ENCODE measurements around the gene SH3RF3. TPM values are rescaled to one million over a fixed set of nuclear protein-coding genes. Genes with fewer than 3 reads are reported as not detected.

Gene SH3RF3
- total RNA-seq, 1 donor from 2014 or later, result 59.5 TPM

DNA sequence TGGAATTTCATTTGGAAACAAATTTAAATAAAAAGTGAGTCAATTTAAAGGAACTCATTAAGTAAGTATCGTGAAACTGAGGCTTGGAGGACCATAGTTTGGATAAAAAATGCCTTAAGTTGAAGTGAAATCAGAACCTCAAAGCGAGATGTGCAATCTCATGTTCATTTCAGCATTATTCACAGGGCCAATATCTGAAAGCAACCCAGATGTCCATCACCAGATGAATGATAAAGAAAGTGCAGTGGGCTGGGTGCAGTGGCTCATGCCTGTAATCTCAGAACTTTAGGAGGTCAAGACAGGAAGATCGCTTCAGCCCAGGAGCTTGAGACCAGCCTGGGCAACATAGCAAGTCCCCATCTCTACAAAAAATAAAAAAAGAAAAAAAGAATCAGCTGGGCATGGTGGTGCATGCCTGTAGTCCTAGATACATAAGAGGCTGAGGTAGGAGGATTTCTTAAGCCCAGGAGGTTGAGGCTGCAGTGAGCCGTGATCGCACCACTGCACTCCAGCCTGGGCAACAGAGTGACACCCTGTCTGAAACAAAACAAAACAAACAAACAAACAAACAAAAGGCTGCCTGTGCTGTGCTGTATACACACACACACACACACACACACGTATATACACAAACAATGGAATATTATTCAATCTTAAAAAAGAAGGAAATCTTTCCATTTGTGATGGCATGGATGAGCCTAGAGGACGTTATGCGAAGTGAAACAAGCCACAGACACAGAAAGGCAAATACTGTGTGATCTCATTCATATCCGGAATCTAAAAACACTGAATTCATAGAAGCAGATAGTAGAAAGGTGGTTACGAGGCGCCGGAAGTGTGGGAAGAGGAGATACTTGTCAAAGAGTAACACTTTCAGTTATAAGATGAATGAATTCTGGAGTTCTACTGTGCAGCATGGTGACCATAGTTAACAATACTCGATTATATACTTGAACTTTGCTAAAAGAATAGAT lies 14.5 kb downstream of the SH3RF3 start:
- H3K27ac Mint-ChIP-seq (ENCODE audit: unreplicated experiment), result no peak overlapping the region
- TF ChIP-seq, protein P1, sequence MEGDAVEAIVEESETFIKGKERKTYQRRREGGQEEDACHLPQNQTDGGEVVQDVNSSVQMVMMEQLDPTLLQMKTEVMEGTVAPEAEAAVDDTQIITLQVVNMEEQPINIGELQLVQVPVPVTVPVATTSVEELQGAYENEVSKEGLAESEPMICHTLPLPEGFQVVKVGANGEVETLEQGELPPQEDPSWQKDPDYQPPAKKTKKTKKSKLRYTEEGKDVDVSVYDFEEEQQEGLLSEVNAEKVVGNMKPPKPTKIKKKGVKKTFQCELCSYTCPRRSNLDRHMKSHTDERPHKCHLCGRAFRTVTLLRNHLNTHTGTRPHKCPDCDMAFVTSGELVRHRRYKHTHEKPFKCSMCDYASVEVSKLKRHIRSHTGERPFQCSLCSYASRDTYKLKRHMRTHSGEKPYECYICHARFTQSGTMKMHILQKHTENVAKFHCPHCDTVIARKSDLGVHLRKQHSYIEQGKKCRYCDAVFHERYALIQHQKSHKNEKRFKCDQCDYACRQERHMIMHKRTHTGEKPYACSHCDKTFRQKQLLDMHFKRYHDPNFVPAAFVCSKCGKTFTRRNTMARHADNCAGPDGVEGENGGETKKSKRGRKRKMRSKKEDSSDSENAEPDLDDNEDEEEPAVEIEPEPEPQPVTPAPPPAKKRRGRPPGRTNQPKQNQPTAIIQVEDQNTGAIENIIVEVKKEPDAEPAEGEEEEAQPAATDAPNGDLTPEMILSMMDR (IDR thresholded peaks at IDR 0.05), result no peak
- no peaks in the 10 kb centered on the region for H3K9me3 Mint-ChIP-seq (ENCODE audit: low read depth)
- no peaks in the 10 kb centered on the region for H3K27me3 Mint-ChIP-seq (ENCODE audit: low read depth)
- DNase-seq (ENCODE audit: low spot score), result no peak
- H3K4me1 Mint-ChIP-seq (ENCODE audit: low read depth), result peaks cover 82% of the 10 kb centered on the region
- H3K4me3 Mint-ChIP-seq (ENCODE audit: unreplicated experiment), result no peak overlapping the region
- H3K36me3 Mint-ChIP-seq (ENCODE audit: low read depth), result peaks cover 3% of the 10 kb centered on the region

DNA sequence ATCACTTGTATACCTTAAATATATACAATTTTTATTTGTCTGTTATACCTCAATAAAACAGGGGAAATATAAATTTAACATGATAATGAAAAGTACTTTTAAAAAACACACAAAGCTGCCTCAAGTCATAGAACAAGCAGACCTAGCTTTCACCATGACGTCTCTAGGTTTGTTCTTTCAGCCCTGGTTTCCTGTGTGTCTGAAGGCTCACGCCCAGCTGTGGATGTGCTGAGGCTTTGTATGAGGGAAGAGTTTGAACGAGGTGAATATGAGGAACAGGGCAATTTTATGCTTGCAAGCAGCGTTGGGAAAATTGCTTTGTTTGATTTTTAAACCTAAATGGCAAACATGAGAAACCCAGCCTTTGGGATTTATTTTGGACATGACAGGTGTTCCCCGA lies 15.3 kb downstream of the SH3RF3 start:
- Mint-ChIP-seq H3K4me1 (ENCODE audit: low read depth) (peaks cover 82% of the 10 kb centered on the region), H3K27me3 (ENCODE audit: low read depth) (no peaks in the 10 kb centered on the region), H3K4me3 (ENCODE audit: unreplicated experiment) (no peak overlapping the region), H3K27ac (ENCODE audit: unreplicated experiment) (peak overlapping the region; percentile 59), H3K36me3 (ENCODE audit: low read depth) (peaks cover 3% of the 10 kb centered on the region), H3K9me3 (ENCODE audit: low read depth) (no peaks in the 10 kb centered on the region)
- TF ChIP-seq, protein P1 (IDR thresholded peaks at IDR 0.05), result no peak
- no peak for DNase-seq (ENCODE audit: low spot score)

DNA sequence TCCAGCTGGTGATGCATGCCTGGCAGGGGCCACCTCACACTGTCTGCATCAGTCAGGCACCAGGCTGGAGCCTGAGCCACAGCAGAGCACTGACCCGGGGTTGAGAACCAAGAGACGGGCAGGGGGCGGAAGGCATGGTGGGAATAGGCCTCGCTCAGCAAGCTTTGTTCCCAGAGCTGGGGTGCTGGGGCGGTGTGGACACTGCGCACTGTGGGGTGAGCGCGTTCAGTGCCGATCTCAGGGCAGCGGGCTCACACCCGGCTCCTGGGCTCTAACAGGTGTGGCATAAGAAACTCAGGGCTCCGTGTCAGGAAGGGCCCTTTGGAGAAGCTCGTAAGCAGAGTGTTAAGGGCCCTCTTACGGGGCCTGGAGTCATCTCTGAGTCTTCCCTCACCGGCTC lies 15.7 kb downstream of the SH3RF3 start:
- no peaks in the 10 kb centered on the region for H3K9me3 Mint-ChIP-seq (ENCODE audit: low read depth)
- TF ChIP-seq, protein P1 (IDR thresholded peaks at IDR 0.05), result no peak
- no peak for DNase-seq (ENCODE audit: low spot score)
- peak overlapping the region; percentile 59 for H3K27ac Mint-ChIP-seq (ENCODE audit: unreplicated experiment)
- H3K4me3 Mint-ChIP-seq (ENCODE audit: unreplicated experiment), result no peak overlapping the region
- H3K4me1 Mint-ChIP-seq (ENCODE audit: low read depth), result peaks cover 81% of the 10 kb centered on the region
- peaks cover 3% of the 10 kb centered on the region for H3K36me3 Mint-ChIP-seq (ENCODE audit: low read depth)
- no peaks in the 10 kb centered on the region for H3K27me3 Mint-ChIP-seq (ENCODE audit: low read depth)

DNA sequence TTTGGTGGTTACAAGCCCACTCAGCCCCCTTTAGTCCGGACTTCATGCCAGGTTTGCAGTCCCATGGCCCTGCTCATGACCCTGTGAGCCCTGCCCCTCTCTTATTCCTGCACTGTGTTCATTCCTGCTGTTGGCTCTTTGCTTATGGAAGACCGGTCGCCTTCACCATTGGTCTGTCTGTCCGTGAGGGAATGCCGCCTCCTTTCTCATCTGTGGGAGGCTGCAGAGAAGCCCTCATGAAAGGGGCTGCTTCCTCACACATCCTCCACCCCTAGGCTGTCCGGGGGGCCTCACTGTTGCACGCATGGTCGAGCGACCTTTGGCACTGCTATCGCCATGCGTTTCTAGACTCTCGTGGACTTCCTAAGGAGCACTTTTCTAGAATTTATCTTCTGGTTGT lies 16.3 kb downstream of the SH3RF3 start:
- Mint-ChIP-seq H3K4me3 (ENCODE audit: unreplicated experiment) (peak overlapping the region; percentile 4), H3K27me3 (ENCODE audit: low read depth) (no peaks in the 10 kb centered on the region), H3K9me3 (ENCODE audit: low read depth) (no peaks in the 10 kb centered on the region), H3K27ac (ENCODE audit: unreplicated experiment) (no peak overlapping the region), H3K4me1 (ENCODE audit: low read depth) (peaks cover 79% of the 10 kb centered on the region), H3K36me3 (ENCODE audit: low read depth) (peaks cover 3% of the 10 kb centered on the region)
- no peak for DNase-seq (ENCODE audit: low spot score)
- TF ChIP-seq, protein P1 (IDR thresholded peaks at IDR 0.05), result no peak

DNA sequence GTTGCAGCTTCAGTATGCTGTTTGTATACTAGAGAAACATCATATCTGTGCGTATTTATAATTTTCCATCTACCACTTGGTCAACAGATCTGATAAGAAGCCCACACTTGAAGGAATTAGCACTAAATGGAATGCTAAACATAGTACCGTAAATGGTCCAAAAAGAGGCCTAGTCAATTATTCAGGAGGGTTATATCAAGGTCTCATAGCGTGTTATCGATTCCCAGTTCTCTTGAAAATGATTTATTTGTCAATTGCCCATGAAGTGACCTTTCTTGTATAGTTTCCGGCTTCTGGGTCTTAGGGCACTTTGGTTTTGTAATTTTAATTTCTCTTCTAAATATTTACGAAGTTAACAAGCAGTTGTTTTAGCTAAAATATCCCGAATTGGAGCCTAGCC lies 18.4 kb downstream of the SH3RF3 start:
- peaks cover 83% of the 10 kb centered on the region for H3K4me1 Mint-ChIP-seq (ENCODE audit: low read depth)

More for the DNA sequence above, 18.4 kb downstream of the SH3RF3 start:
- no peaks in the 10 kb centered on the region for H3K36me3 Mint-ChIP-seq (ENCODE audit: low read depth)
- H3K27me3 Mint-ChIP-seq (ENCODE audit: low read depth), result no peaks in the 10 kb centered on the region
- TF ChIP-seq, protein P1 (IDR thresholded peaks at IDR 0.05), result no peak
- H3K27ac Mint-ChIP-seq (ENCODE audit: unreplicated experiment), result no peak overlapping the region
- H3K4me3 Mint-ChIP-seq (ENCODE audit: unreplicated experiment), result no peak overlapping the region
- H3K9me3 Mint-ChIP-seq (ENCODE audit: low read depth), result no peaks in the 10 kb centered on the region
- DNase-seq (ENCODE audit: low spot score), result no peak

All from chondrocyte (in vitro differentiated cells).